ENCODE data around the gene BOK. TPM values are rescaled to one million over a fixed set of nuclear protein-coding genes. Genes with fewer than 3 reads are reported as not detected.

Gene BOK
- total and polyA plus RNA-seq, 9 donors = 35.3 to 60.4 (median 57.0) TPM

DNA sequence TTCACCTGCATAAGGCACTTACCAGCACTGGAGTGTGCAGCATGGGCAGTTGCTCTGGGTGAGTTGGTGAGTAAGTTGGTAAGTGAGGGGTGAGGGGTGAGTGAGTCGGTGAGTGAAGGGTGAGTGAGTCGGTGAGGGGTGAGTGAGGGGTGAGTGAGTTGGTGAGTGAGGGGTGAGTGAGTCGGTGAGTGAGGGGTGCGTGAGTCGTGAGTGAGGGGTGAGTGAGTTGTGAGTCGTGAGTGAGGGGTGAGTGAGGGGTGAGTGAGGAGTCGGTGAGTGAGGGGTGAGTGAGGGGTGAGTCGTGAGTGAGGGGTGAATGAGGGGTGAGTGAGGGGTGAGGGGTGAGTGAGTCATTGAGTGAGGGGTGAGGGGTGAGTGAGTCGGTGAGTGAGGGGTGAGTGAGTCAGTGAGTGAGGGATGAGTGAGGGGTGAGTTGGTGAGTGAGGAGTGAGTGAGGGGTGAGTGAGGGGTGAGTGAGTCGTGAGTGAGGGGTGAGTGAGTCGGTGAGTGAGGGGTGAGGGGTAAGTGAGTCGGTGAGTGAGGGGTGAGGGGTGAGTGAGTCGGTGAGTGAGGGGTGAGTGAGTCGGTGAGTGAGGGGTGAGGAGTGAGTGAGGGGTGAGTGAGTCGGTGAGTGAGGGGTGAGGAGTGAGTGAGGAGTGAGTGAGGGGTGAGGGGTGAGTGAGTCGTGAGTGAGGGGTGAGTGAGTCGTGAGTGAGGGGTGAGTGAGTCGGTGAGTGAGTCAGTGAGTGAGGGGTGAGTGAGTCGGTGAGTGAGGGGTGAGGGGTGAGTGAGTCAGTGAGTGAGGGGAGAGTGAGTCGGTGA, 61.3 kb downstream of the BOK start:
- peaks cover 3% of the 10 kb centered on the region for H3K9me3 ChIP-seq (replicated peaks; ENCODE audit: control insufficient read depth, low read depth, low read length)
- no peaks in the 10 kb centered on the region for H3K36me3 ChIP-seq (ENCODE audit: control insufficient read depth, insufficient read depth, low read length)
- 94% methylated on average over 17 of the region's 20 CpGs for WGBS (ENCODE audit: insufficient coverage)
- H3K27ac ChIP-seq (ENCODE audit: low read length) = no peak overlapping the region
- H3K27me3 ChIP-seq (ENCODE audit: control insufficient read depth, insufficient read depth, low read length) = no peaks in the 10 kb centered on the region
- DNase-seq = no peak
- peaks cover 24% of the 10 kb centered on the region for H3K4me1 ChIP-seq (ENCODE audit: control insufficient read depth, insufficient read depth, low read length)
- no peak overlapping the region for H3K4me3 ChIP-seq (ENCODE audit: low read length)

- H3K4me1 ChIP-seq (ENCODE audit: control insufficient read depth, insufficient read depth, low read length) = peaks cover 22% of the 10 kb centered on the region
- peaks cover 3% of the 10 kb centered on the region for H3K9me3 ChIP-seq (replicated peaks; ENCODE audit: control insufficient read depth, low read depth, low read length)
- no peaks in the 10 kb centered on the region for H3K27me3 ChIP-seq (ENCODE audit: control insufficient read depth, insufficient read depth, low read length)
- no peak overlapping the region for H3K4me3 ChIP-seq (ENCODE audit: low read length)
- H3K36me3 ChIP-seq (ENCODE audit: control insufficient read depth, insufficient read depth, low read length) = no peaks in the 10 kb centered on the region
- 98% methylated on average over 3 of the region's 6 CpGs for WGBS (ENCODE audit: insufficient coverage)
- no peak overlapping the region for H3K27ac ChIP-seq (ENCODE audit: low read length)
- no peak for DNase-seq
These were observed 61.8 kb downstream of the BOK start for GRCh38 chr2:241620419-241620769.

Other genes with a start within 250 kb of the BOK start
- 332 TPM for gene HDLBP, start 243.1 kb upstream of the BOK start, total RNA-seq
- 100 to 1,000 TPM; 331 to 470 (median 405) TPM for gene HDLBP, start 243.1 kb upstream of the BOK start, polyA plus RNA-seq (ENCODE audit: insufficient read depth in 1 of 8, insufficient read length in 8 of 8, low replicate concordance in 1 of 8)
- gene SEPTIN2, start 242.8 kb upstream of the BOK start, total RNA-seq = 248 TPM
- gene SEPTIN2, start 242.8 kb upstream of the BOK start, polyA plus RNA-seq (ENCODE audit: insufficient read depth in 1 of 8, insufficient read length in 8 of 8, low replicate concordance in 1 of 8) = 100 to 1,000 TPM; 258 to 446 (median 290) TPM
- gene FARP2, start 202.5 kb upstream of the BOK start, total RNA-seq = 29.3 TPM
- gene FARP2, start 202.5 kb upstream of the BOK start, polyA plus RNA-seq (ENCODE audit: insufficient read depth in 1 of 8, insufficient read length in 8 of 8, low replicate concordance in 1 of 8) = 10 to 100 TPM; 27.2 to 46.1 (median 34.0) TPM
- 207 TPM for gene STK25, start 50.2 kb upstream of the BOK start, total RNA-seq
- gene STK25, start 50.2 kb upstream of the BOK start, polyA plus RNA-seq (ENCODE audit: insufficient read depth in 1 of 8, insufficient read length in 8 of 8, low replicate concordance in 1 of 8) = 100 to 1,000 TPM; 225 to 364 (median 278) TPM
- gene THAP4, start 78.4 kb downstream of the BOK start, total RNA-seq = 43.9 TPM
- 10 to 100 TPM; 36.3 to 51.7 (median 43.9) TPM for gene THAP4, start 78.4 kb downstream of the BOK start, polyA plus RNA-seq (ENCODE audit: insufficient read depth in 1 of 8, insufficient read length in 8 of 8, low replicate concordance in 1 of 8)
- gene ATG4B, start 78.9 kb downstream of the BOK start, total RNA-seq = 36.5 TPM
- gene ATG4B, start 78.9 kb downstream of the BOK start, polyA plus RNA-seq (ENCODE audit: insufficient read depth in 1 of 8, insufficient read length in 8 of 8, low replicate concordance in 1 of 8) = 10 to 100 TPM; 44.0 to 74.3 (median 58.3) TPM
- gene DTYMK, start 128.1 kb downstream of the BOK start, total RNA-seq = 22.7 TPM
- 10 to 100 TPM; 24.9 to 35.1 (median 28.6) TPM for gene DTYMK, start 128.1 kb downstream of the BOK start, polyA plus RNA-seq (ENCODE audit: insufficient read depth in 1 of 8, insufficient read length in 8 of 8, low replicate concordance in 1 of 8)
- gene ING5, start 143.3 kb downstream of the BOK start, total RNA-seq = 24.9 TPM
- gene ING5, start 143.3 kb downstream of the BOK start, polyA plus RNA-seq (ENCODE audit: insufficient read depth in 1 of 8, insufficient read length in 8 of 8, low replicate concordance in 1 of 8) = 10 to 100 TPM; 21.0 to 29.4 (median 24.2) TPM
- gene D2HGDH, start 175.9 kb downstream of the BOK start, total RNA-seq = 9.1 TPM
- 10 to 100 TPM; 12.3 to 30.0 (median 21.2) TPM for gene D2HGDH, start 175.9 kb downstream of the BOK start, polyA plus RNA-seq (ENCODE audit: insufficient read depth in 1 of 8, insufficient read length in 8 of 8, low replicate concordance in 1 of 8)
- gene GAL3ST2, start 218.1 kb downstream of the BOK start, total RNA-seq = 0.09 TPM
- under 1 TPM in 4 of 8 donors, not detected in 4; 0.25 to 0.43 (median 0.29) TPM for gene GAL3ST2, start 218.1 kb downstream of the BOK start, polyA plus RNA-seq (ENCODE audit: insufficient read depth in 1 of 8, insufficient read length in 8 of 8, low replicate concordance in 1 of 8)

Data from muscle of leg (tissue), 11 donors.